GM19455 (cell line): ENCODE data around the gene TRMT1.

Experiments
- ATAC-seq: cut with Tn5 transposase; IDR thresholded peaks from one replicate; pipeline ENCODE4 v1.9.1; 2021; ENCODE audit not compliant: unreplicated experiment

The TRMT1 gene

GRCh38 chr19:13074378-13074777 is 42.2 kb downstream of the TRMT1 start:
- ATAC-seq = no peak

GRCh38 chr19:13073263-13073662 is 43.3 kb downstream of the TRMT1 start:
- no peak for ATAC-seq

GRCh38 chr19:13072188-13072908 is 44.2 kb downstream of the TRMT1 start:
- no peak for ATAC-seq

- ATAC-seq = no peak
Measured at GRCh38 chr19:13071444-13072187, 44.9 kb downstream of the TRMT1 start.

GRCh38 chr19:13070425-13071140 is 46.0 kb downstream of the TRMT1 start:
- no peak for ATAC-seq

GRCh38 chr19:13069415-13070359 is 46.9 kb downstream of the TRMT1 start:
- no peak for ATAC-seq

GRCh38 chr19:13068085-13068846 is 48.3 kb downstream of the TRMT1 start:
- ATAC-seq = no peak

GRCh38 chr19:13066933-13067807 is 49.4 kb downstream of the TRMT1 start:
- ATAC-seq = no peak

- no peak for ATAC-seq
Measured at GRCh38 chr19:13066226-13066625, 50.3 kb downstream of the TRMT1 start.

- ATAC-seq = no peak
Measured at GRCh38 chr19:13064092-13064489, 52.4 kb downstream of the TRMT1 start.

- ATAC-seq = no peak
Measured at GRCh38 chr19:13063461-13064091, 53.0 kb downstream of the TRMT1 start.

- no peak for ATAC-seq
Measured at GRCh38 chr19:13062317-13062716, 54.2 kb downstream of the TRMT1 start.

GRCh38 chr19:13060964-13061927 is 55.3 kb downstream of the TRMT1 start:
- no peak for ATAC-seq

GRCh38 chr19:13060233-13060963 is 56.1 kb downstream of the TRMT1 start:
- no peak for ATAC-seq

GRCh38 chr19:13058951-13059660 is 57.4 kb downstream of the TRMT1 start:
- ATAC-seq = no peak

GRCh38 chr19:13057744-13058143 is 58.8 kb downstream of the TRMT1 start:
- ATAC-seq = no peak
